ENCODE results near the gene CFAP300. TPM values are rescaled to one million over a fixed set of nuclear protein-coding genes. Genes with fewer than 3 reads are reported as not detected.

CFAP300 gene
- polyA plus RNA-seq, 1 of the 3 experiments (the other 2 are of a cell fraction): 1.5 TPM

DNA sequence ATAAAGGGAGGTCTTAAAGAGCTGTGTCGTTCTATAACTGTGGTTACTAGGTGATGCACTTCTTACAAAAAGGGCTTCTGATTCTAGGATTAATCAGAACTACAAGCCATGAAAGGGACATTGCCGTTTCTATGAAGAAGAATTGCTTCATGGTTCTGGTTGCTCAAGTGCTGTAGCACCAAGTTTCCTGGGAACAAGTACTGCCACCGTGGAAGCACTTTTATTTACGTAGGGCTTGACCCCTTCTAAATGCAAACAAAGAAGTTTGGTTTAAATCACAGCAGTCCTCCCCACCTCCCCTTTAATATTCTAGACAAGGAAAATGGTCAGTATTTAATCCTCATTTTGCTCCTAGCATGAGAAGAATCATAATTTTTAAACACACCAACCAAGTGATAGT lies 72.8 kb downstream of the CFAP300 start:
- Histone ChIP-seq H3K27me3 (ENCODE audit: insufficient read depth) (no peaks in the 10 kb centered on the region), H3K9me2 (no peaks in the 10 kb centered on the region), H3F3A (replicated peaks; ENCODE audit: insufficient read depth) (peaks cover 53% of the 10 kb centered on the region), H3K9ac (peak overlapping the region; percentile 22; the same call in 1 of the 2 replicates), H4K20me1 (ENCODE audit: insufficient read depth) (peaks cover 25% of the 10 kb centered on the region; the same call in 1 of the 2 replicates), H3K79me2 (ENCODE audit: insufficient read depth) (peaks cover 100% of the 10 kb centered on the region), H3K4me1 (ENCODE audit: control insufficient read depth in 1 of 2, insufficient read depth in 2 of 2, low read depth in 1 of 2, low read length in 1 of 2) (peaks cover 0 to 62% of the 10 kb centered on the region in 2 experiments; a peak in 3 of 4 replicates), H3K4me3 (ENCODE audit: low read depth in 2 of 2, low read length in 1 of 2) (peak overlapping the region in 1 of 2 experiments; percentile 2; a peak in 1 of 4 replicates), H3K36me3 (replicated peaks in 1 of 2; ENCODE audit: control insufficient read depth in 1 of 2, insufficient read depth in 2 of 2, low read length in 1 of 2) (peaks cover 3 to 53% of the 10 kb centered on the region in 2 experiments), H3K4me2 (peak overlapping the region; percentile 38), H3K9me3 (no peaks in the 10 kb centered on the region; the same call in 1 of the 2 replicates), H3K27ac (ENCODE audit: low read depth in 2 of 2, low read length in 1 of 2) (peak overlapping the region in 1 of 2 experiments; percentile 97; a peak in 2 of 4 replicates), H2AFZ (ENCODE audit: low read depth) (no peak overlapping the region)
- CTCF ChIA-PET: no interaction called here
- TF ChIP-seq SMC3 (IDR thresholded peaks at IDR 0.05; ENCODE audit: low read depth, low read length) (no peak), EZH2phosphoT487 (IDR thresholded peaks at IDR 0.05; ENCODE audit: borderline replicate concordance, low read depth) (no peak), RFX5 (IDR thresholded peaks at IDR 0.05; ENCODE audit: low read length) (no peak), GATA2 (CRISPR knock-in tag; IDR thresholded peaks at IDR 0.05) (no peak), RXRA (IDR thresholded peaks at IDR 0.05; ENCODE audit: borderline replicate concordance, low read depth) (no peak), NRF1 (IDR thresholded peaks at IDR 0.05; ENCODE audit: low read depth, low read length) (no peak), NFIC (IDR thresholded peaks at IDR 0.05; ENCODE audit: borderline replicate concordance) (no peak), TEAD4 (IDR thresholded peaks at IDR 0.05; ENCODE audit: borderline replicate concordance, insufficient read depth) (no peak), MEF2A (IDR thresholded peaks at IDR 0.05; ENCODE audit: borderline replicate concordance, low read depth) (no peak), FOXJ3 (CRISPR knock-in tag; IDR thresholded peaks at IDR 0.05) (no peak), TAF1 (IDR thresholded peaks at IDR 0.05; ENCODE audit: borderline replicate concordance, low read depth, low read length) (no peak), RAD21 (IDR thresholded peaks at IDR 0.05; ENCODE audit: low read length) (no peak), SIN3A (IDR thresholded peaks at IDR 0.05; ENCODE audit: borderline replicate concordance, low read depth, low read length) (no peak), FOXM1 (IDR thresholded peaks at IDR 0.05; ENCODE audit: low read depth) (no peak)
- TF ChIP-seq, protein P1, sequence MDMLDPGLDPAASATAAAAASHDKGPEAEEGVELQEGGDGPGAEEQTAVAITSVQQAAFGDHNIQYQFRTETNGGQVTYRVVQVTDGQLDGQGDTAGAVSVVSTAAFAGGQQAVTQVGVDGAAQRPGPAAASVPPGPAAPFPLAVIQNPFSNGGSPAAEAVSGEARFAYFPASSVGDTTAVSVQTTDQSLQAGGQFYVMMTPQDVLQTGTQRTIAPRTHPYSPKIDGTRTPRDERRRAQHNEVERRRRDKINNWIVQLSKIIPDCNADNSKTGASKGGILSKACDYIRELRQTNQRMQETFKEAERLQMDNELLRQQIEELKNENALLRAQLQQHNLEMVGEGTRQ (IDR thresholded peaks at IDR 0.05; ENCODE audit: borderline replicate concordance, low read depth, low read length): no peak
- TF ChIP-seq, protein P2, sequence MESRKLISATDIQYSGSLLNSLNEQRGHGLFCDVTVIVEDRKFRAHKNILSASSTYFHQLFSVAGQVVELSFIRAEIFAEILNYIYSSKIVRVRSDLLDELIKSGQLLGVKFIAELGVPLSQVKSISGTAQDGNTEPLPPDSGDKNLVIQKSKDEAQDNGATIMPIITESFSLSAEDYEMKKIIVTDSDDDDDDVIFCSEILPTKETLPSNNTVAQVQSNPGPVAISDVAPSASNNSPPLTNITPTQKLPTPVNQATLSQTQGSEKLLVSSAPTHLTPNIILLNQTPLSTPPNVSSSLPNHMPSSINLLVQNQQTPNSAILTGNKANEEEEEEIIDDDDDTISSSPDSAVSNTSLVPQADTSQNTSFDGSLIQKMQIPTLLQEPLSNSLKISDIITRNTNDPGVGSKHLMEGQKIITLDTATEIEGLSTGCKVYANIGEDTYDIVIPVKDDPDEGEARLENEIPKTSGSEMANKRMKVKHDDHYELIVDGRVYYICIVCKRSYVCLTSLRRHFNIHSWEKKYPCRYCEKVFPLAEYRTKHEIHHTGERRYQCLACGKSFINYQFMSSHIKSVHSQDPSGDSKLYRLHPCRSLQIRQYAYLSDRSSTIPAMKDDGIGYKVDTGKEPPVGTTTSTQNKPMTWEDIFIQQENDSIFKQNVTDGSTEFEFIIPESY (IDR thresholded peaks at IDR 0.05; ENCODE audit: borderline replicate concordance, low read depth): no peak
- TF ChIP-seq, protein P3, sequence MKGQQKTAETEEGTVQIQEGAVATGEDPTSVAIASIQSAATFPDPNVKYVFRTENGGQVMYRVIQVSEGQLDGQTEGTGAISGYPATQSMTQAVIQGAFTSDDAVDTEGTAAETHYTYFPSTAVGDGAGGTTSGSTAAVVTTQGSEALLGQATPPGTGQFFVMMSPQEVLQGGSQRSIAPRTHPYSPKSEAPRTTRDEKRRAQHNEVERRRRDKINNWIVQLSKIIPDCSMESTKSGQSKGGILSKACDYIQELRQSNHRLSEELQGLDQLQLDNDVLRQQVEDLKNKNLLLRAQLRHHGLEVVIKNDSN (IDR thresholded peaks at IDR 0.05; ENCODE audit: borderline replicate concordance, low read depth): no peak
- TF ChIP-seq, protein P4, sequence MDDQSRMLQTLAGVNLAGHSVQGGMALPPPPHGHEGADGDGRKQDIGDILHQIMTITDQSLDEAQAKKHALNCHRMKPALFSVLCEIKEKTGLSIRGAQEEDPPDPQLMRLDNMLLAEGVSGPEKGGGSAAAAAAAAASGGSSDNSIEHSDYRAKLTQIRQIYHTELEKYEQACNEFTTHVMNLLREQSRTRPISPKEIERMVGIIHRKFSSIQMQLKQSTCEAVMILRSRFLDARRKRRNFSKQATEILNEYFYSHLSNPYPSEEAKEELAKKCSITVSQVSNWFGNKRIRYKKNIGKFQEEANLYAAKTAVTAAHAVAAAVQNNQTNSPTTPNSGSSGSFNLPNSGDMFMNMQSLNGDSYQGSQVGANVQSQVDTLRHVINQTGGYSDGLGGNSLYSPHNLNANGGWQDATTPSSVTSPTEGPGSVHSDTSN (IDR thresholded peaks at IDR 0.05): no peak
- TF ChIP-seq, protein P5, sequence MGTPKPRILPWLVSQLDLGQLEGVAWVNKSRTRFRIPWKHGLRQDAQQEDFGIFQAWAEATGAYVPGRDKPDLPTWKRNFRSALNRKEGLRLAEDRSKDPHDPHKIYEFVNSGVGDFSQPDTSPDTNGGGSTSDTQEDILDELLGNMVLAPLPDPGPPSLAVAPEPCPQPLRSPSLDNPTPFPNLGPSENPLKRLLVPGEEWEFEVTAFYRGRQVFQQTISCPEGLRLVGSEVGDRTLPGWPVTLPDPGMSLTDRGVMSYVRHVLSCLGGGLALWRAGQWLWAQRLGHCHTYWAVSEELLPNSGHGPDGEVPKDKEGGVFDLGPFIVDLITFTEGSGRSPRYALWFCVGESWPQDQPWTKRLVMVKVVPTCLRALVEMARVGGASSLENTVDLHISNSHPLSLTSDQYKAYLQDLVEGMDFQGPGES (IDR thresholded peaks at IDR 0.05; ENCODE audit: low read depth, low read length): no peak
- TF ChIP-seq, protein P6, sequence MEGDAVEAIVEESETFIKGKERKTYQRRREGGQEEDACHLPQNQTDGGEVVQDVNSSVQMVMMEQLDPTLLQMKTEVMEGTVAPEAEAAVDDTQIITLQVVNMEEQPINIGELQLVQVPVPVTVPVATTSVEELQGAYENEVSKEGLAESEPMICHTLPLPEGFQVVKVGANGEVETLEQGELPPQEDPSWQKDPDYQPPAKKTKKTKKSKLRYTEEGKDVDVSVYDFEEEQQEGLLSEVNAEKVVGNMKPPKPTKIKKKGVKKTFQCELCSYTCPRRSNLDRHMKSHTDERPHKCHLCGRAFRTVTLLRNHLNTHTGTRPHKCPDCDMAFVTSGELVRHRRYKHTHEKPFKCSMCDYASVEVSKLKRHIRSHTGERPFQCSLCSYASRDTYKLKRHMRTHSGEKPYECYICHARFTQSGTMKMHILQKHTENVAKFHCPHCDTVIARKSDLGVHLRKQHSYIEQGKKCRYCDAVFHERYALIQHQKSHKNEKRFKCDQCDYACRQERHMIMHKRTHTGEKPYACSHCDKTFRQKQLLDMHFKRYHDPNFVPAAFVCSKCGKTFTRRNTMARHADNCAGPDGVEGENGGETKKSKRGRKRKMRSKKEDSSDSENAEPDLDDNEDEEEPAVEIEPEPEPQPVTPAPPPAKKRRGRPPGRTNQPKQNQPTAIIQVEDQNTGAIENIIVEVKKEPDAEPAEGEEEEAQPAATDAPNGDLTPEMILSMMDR (IDR thresholded peaks at IDR 0.05): no peak
- POLR2A ChIA-PET: no interaction called here
- no peak for DNase-seq
- WGBS (ENCODE audit: low lambda C conversion rate): 15% methylated on average over 4 of the region's 4 CpGs
